IMR-90 (cell line): ENCODE data around the gene BTG4.

Source experiments
- CEBPB ChIP-seq: IDR thresholded peaks from 2 replicates; pipeline ENCODE4 v1.6.1; 2012; ENCODE audit warnings: low read depth, low read length, improper control_type of control experiment
- CHD1 ChIP-seq: IDR thresholded peaks from 2 replicates; pipeline ENCODE4 v1.6.1; 2012; ENCODE audit warnings: low read depth, low read length, improper control_type of control experiment
- CTCF ChIP-seq: conservative IDR thresholded peaks from 2 replicates; pipeline ENCODE4 v1.5.1; 2012; ENCODE audit warnings: mild to moderate bottlenecking, low read depth, low read length, improper control_type of control experiment
- ELK1 ChIP-seq: fragments of 150-350 bp; IDR thresholded peaks from 2 replicates; pipeline ENCODE4 v1.6.1; 2016; ENCODE audit warnings: low read depth, mild to moderate bottlenecking, low read length, moderate library complexity, borderline replicate concordance
- FOS ChIP-seq: fragments of 150-350 bp; IDR thresholded peaks from 2 replicates; pipeline ENCODE4 v1.6.1; 2016; ENCODE audit warnings: low read depth, low read length
- MAFK ChIP-seq: IDR thresholded peaks from 2 replicates; pipeline ENCODE4 v1.6.1; 2012; ENCODE audit warnings: low read depth, low read length, improper control_type of control experiment
- POLR2A ChIP-seq: IDR thresholded peaks from 2 replicates; pipeline ENCODE4 v1.6.1; 2012; ENCODE audit warnings: mild to moderate bottlenecking, low read depth, low read length
- RAD21 ChIP-seq: IDR thresholded peaks from 2 replicates; pipeline ENCODE4 v1.6.1; 2012; ENCODE audit warnings: low read length, improper control_type of control experiment
- RCOR1 ChIP-seq: IDR thresholded peaks from 2 replicates; pipeline ENCODE4 v1.6.1; 2012; ENCODE audit warnings: mild to moderate bottlenecking, low read length, improper control_type of control experiment; ENCODE audit not compliant: insufficient replicate concordance
- USF2 ChIP-seq: fragments of 150-350 bp; IDR thresholded peaks from 2 replicates; pipeline ENCODE4 v1.6.1; 2017; ENCODE audit warnings: mild to moderate bottlenecking, antibody characterized with exemption, low read length, low read depth

- TF ChIP-seq MAFK (no peak), RCOR1 (no peak), FOS (no peak), CTCF (no peak), USF2 (no peak), POLR2A (no peak), CHD1 (no peak), RAD21 (no peak), ELK1 (no peak), CEBPB (peak; percentile 76)
These were observed 50.5 kb downstream of the BTG4 start for GRCh38 chr11:111461460-111462235.
